Activated naive CD8-positive, alpha-beta T cell treated with anti-CD3 and anti-CD28 coated beads, Interleukin-2, amount 10 ng/mL, durations not matched to agents 7 days and 5 days (primary cell): ENCODE data around the gene BNC2. TPM values are rescaled to one million over a fixed set of nuclear protein-coding genes. Genes with fewer than 3 reads are reported as not detected.

ENCODE experiments used
- ATAC-seq: fragments of 150-1000 bp; cut with Tn5 transposase; one replicate; pipeline ENCODE4 v1.10.0; 2021; ENCODE audit warnings: low read depth, moderate library complexity
- POLR2A ChIA-PET: fragments of 350-600 bp; sonication (Branson Sonifier 250); formaldehyde crosslinking; loops from one replicate; lab custom pipeline; 2021; ENCODE audit warnings: antibody characterized with exemption; lab: Charles Lee
- DNase-seq: peaks from one replicate; pipeline ENCODE4 v3.0.0; 2021
- H3K27ac Mint-ChIP-seq: one replicate; pipeline ENCODE4 v1.8.0; 2022; ENCODE audit warnings: mild to moderate bottlenecking, mixed read lengths
- H3K27me3 Mint-ChIP-seq: one replicate; pipeline ENCODE4 v1.8.0; 2022; ENCODE audit warnings: mild to moderate bottlenecking, moderate library complexity, mixed read lengths
- H3K36me3 Mint-ChIP-seq: one replicate; pipeline ENCODE4 v1.8.0; 2021; ENCODE audit warnings: mild to moderate bottlenecking, mixed read lengths
- H3K4me1 Mint-ChIP-seq: one replicate; pipeline ENCODE4 v1.8.0; 2021; ENCODE audit warnings: mixed read lengths
- H3K4me3 Mint-ChIP-seq: one replicate; pipeline ENCODE4 v1.8.0; 2022; ENCODE audit warnings: mild to moderate bottlenecking, moderate library complexity, mixed read lengths
- H3K9me3 Mint-ChIP-seq: one replicate; pipeline ENCODE4 v1.8.0; 2021; ENCODE audit warnings: mixed read lengths
- total RNA-seq, 2 experiments: library from RNA; stranded (reverse); gene quantifications; one replicate each; pipeline ENCODE4 v1.2.3, GENCODE V29; 2021

The BNC2 gene
- total RNA-seq, 2 experiments from 2014 or later, result not detected

DNA sequence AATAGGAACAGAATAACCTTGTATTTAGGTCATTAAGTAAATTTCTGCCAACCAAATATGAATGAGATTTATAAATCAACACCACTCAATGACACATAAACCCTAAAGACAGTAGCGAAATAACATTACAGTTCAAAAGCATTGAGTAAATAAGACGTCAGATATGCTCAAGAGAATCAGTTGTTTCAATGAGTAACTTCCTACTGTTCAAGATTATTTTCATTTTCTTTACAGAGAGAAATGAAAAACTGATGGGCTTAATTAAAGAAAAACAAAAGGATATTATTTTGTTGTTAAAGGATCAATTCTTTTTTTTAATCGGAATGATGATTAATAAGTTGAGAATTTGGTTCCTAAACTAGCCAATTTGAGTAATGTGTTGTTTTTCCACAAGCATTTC is 150.1 kb downstream of the BNC2 start:
- no peaks in the 10 kb centered on the region for H3K36me3 Mint-ChIP-seq
- H3K27me3 Mint-ChIP-seq, result peaks cover 4% of the 10 kb centered on the region
- ATAC-seq (no peak), DNase-seq (no peak)
- no peak overlapping the region for H3K4me3 Mint-ChIP-seq
- POLR2A ChIA-PET, result no interaction called here
- no peak overlapping the region for H3K27ac Mint-ChIP-seq
- no peaks in the 10 kb centered on the region for H3K9me3 Mint-ChIP-seq
- no peaks in the 10 kb centered on the region for H3K4me1 Mint-ChIP-seq

DNA sequence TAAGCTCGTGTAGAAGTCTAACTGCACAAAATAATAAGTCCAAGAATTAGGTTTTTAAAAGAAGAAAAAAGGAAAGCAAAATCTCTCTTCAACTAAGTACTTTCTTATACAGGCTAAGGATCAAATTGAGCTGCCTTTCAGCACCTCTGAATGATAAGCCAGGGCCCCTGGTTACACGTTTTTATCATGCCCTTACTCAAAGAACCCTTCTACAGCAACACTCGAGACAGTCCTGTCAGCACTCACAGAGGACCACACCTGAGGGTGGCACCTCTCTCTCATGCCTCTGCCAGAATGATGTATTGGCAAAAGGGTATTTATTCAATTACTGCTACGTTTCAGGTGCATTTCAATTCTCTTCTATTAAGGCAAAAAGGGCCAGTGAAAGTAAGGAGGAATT is 150.5 kb downstream of the BNC2 start:
- Mint-ChIP-seq H3K9me3 (no peaks in the 10 kb centered on the region), H3K36me3 (no peaks in the 10 kb centered on the region), H3K4me1 (no peaks in the 10 kb centered on the region), H3K4me3 (no peak overlapping the region), H3K27ac (no peak overlapping the region), H3K27me3 (no peaks in the 10 kb centered on the region)
- POLR2A ChIA-PET, result no interaction called here
- DNase-seq (no peak), ATAC-seq (no peak)

DNA sequence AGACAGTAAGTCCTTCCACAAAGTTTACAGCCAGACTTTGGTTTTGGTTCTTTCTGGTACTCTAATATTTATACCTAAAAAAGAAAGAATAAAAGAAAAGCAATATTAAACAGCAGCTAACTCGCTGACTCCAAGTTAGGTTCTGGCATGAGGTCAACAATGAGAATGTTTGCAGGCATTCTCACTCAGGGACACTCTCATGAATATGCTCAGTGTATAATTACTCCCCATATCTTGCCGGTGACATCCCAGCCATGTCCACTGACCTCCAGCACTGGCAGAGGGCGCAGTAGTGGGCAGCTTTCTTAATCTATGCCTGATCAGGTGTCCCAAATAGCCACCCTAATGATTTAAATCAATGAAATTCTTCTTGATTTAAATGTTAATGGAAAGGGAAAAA is 151.5 kb downstream of the BNC2 start:
- ATAC-seq, result no peak
- Mint-ChIP-seq H3K4me3 (no peak overlapping the region), H3K9me3 (no peaks in the 10 kb centered on the region), H3K36me3 (no peaks in the 10 kb centered on the region), H3K27ac (no peak overlapping the region), H3K4me1 (no peaks in the 10 kb centered on the region), H3K27me3 (no peaks in the 10 kb centered on the region)
- no peak for DNase-seq
- POLR2A ChIA-PET, result no interaction called here

DNA sequence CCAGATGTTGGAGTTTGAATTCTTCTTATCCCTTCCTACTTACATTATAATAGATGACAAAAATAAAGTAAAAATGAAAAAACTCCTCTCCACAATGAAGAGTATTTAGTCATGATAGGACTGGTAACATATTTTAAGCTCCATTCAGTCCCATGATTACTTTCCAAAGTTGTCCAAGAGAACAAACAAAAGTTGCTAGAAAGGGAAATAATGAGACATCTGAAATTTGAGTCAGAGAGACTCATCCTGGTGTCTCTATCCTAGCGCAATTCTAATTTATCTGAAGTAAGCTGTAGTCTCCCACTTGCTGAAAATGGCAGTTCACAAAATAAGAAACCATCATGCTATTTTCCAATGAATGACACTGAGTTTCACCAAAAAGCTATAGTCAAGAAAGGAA is 152.2 kb downstream of the BNC2 start:
- Mint-ChIP-seq H3K9me3 (no peaks in the 10 kb centered on the region), H3K27ac (no peak overlapping the region), H3K4me1 (no peaks in the 10 kb centered on the region), H3K27me3 (no peaks in the 10 kb centered on the region), H3K36me3 (no peaks in the 10 kb centered on the region), H3K4me3 (no peak overlapping the region)
- POLR2A ChIA-PET, result no interaction called here
- ATAC-seq, result no peak
- no peak for DNase-seq

DNA sequence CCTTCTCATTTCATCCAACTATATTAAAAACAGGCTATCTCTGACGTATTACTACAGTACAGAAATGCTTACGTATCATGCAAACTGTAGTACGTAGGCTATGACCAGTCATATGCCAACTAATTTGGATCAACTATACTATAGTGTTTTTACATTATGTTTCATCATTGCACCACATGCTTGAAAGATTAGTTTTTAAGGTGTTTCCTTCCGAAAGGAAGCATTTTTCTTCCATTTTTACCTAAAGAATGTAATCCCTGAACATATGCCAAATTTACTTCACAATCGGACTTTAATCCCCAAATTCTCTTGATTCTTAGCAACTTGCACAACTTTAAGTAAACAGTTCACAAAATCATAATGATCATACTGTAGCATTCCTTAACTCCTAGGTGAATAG is 153.9 kb downstream of the BNC2 start:
- Mint-ChIP-seq H3K27ac (no peak overlapping the region), H3K9me3 (no peaks in the 10 kb centered on the region), H3K27me3 (no peaks in the 10 kb centered on the region), H3K4me3 (no peak overlapping the region), H3K36me3 (no peaks in the 10 kb centered on the region), H3K4me1 (no peaks in the 10 kb centered on the region)
- POLR2A ChIA-PET, result no interaction called here
- no peak for ATAC-seq
- DNase-seq, result no peak

DNA sequence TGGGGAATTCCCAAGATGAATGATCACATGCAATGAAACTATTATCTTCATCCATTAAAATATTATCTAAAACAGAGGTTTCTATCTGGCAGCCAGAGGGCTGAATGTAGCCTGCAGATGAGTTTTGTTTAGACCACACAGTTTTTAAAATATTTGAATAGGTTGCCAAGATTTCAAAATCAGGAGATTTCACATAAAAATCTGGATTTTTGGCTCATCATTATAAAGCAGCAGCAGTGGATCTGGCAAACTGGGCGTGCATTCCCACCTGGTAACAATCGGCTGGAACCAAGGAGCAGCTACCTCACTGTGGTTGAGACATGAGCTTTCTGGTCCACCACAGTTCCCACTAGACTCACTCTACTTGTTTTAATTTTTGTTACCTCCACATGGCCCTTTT is 155.1 kb downstream of the BNC2 start:
- H3K27me3 Mint-ChIP-seq, result no peaks in the 10 kb centered on the region
- no peaks in the 10 kb centered on the region for H3K36me3 Mint-ChIP-seq
- no peak for ATAC-seq
- H3K4me1 Mint-ChIP-seq, result no peaks in the 10 kb centered on the region
- H3K27ac Mint-ChIP-seq, result no peak overlapping the region
- POLR2A ChIA-PET, result no interaction called here
- no peak for DNase-seq
- H3K4me3 Mint-ChIP-seq, result no peak overlapping the region
- no peaks in the 10 kb centered on the region for H3K9me3 Mint-ChIP-seq

DNA sequence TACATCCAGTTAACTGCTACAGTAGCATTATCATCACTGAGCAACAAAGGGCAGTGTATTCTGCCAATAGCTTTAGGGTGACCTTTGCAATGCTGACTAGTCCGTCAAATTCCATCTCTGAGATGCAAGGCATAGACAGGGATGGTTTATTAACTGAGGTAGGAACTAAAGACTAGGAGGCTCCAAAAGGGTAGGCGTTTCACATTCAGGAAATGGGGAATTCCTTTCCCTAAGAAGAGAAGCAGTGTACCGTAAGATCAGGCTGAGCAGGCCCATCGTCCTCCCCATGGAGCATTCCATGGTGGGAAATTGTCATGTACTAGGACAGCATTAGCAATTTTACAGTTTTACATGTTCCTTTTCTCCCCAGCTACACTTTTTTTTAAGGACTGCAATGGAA is 157.7 kb downstream of the BNC2 start:
- Mint-ChIP-seq H3K27ac (no peak overlapping the region), H3K36me3 (no peaks in the 10 kb centered on the region), H3K4me3 (no peak overlapping the region), H3K27me3 (no peaks in the 10 kb centered on the region), H3K4me1 (peaks cover 2% of the 10 kb centered on the region), H3K9me3 (no peaks in the 10 kb centered on the region)
- ATAC-seq (no peak), DNase-seq (no peak)
- POLR2A ChIA-PET, result no interaction called here

DNA sequence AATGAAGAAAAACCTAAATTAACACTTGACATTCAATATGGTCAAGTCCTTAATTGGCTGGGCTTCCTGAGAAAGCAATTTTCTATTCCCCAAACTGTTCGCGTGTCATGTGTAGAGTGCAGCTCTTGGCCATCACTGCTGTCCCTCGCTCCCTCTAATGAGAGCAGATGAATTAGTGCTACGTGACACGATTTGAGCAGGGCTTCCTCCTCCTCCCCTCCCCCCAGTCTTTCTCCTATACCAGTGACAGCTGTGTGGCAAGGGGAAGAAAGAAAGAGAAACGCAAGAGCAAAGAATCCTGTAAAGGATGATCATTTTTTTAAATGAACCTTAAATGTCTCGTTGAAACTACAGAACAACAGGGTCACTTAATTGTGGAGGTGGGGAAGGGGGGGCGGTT is 159.6 kb downstream of the BNC2 start:
- peaks cover 2% of the 10 kb centered on the region for H3K4me1 Mint-ChIP-seq
- no peaks in the 10 kb centered on the region for H3K27me3 Mint-ChIP-seq
- no peak overlapping the region for H3K4me3 Mint-ChIP-seq
- no peak overlapping the region for H3K27ac Mint-ChIP-seq
- ATAC-seq (no peak), DNase-seq (no peak)
- H3K36me3 Mint-ChIP-seq, result no peaks in the 10 kb centered on the region
- POLR2A ChIA-PET, result no interaction called here
- no peaks in the 10 kb centered on the region for H3K9me3 Mint-ChIP-seq

DNA sequence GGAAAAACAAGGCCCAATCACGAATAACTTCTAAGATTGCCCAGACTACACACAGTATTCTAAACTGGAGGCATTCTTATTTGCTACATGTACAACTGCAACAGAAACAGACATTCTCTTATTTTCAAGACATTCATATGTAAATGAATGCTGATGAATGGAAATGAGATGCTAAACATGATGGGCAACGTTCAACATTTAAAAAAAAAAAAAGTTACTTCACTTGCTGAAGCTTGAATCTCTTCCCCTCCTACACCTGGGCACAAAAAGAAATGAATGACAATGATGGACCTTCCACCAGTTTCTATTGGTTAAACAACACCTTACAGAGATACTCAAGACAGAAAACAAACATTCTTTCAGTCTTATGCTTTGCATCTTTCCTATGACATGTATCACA is 160.5 kb downstream of the BNC2 start:
- no peaks in the 10 kb centered on the region for H3K27me3 Mint-ChIP-seq
- POLR2A ChIA-PET, result no interaction called here
- no peaks in the 10 kb centered on the region for H3K36me3 Mint-ChIP-seq
- H3K9me3 Mint-ChIP-seq, result no peaks in the 10 kb centered on the region
- H3K4me1 Mint-ChIP-seq, result peaks cover 2% of the 10 kb centered on the region
- no peak for DNase-seq
- H3K4me3 Mint-ChIP-seq, result no peak overlapping the region
- H3K27ac Mint-ChIP-seq, result no peak overlapping the region
- no peak for ATAC-seq

DNA sequence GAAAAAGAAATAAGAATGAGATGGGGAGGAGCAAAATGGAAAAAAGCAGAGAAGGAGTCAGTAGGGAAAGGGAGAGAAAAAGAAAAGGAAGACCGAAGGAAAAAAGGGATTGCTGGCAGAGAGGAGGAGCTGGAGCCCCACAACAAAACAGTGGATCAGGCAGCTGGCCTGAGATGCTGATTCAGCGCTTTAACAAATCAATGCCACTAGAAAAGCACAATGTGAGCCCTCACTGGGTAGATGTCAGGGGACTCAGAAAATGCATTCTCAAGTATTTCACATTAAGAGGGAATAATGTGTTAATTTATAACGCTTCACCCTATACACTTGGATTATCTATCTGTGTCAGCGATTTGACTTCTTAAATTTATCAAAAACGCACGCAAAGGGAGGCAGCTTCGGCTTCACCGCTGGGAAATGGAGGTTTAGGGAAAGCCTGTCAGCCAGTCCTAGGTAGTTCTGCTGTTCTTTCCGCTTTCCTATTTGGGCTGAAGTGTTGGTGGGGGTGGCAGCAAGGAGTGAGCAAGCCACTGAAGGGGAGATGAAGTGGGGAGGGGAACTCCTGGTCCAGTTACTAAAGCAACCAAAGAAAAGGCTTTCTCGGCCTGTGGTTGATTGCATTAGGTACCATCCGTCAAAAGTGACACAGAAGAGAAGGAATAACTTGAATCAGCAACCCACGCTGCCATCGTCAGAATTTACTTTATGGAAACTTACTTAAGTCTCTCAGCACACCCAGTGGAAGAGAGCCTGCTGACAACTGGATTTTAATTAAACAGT is 161.6 kb downstream of the BNC2 start:
- POLR2A ChIA-PET, result no interaction called here
- no peak overlapping the region for H3K4me3 Mint-ChIP-seq
- no peak for ATAC-seq
- H3K9me3 Mint-ChIP-seq, result no peaks in the 10 kb centered on the region
- peaks cover 2% of the 10 kb centered on the region for H3K4me1 Mint-ChIP-seq
- H3K27me3 Mint-ChIP-seq, result no peaks in the 10 kb centered on the region
- no peak for DNase-seq
- H3K27ac Mint-ChIP-seq, result no peak overlapping the region
- no peaks in the 10 kb centered on the region for H3K36me3 Mint-ChIP-seq

DNA sequence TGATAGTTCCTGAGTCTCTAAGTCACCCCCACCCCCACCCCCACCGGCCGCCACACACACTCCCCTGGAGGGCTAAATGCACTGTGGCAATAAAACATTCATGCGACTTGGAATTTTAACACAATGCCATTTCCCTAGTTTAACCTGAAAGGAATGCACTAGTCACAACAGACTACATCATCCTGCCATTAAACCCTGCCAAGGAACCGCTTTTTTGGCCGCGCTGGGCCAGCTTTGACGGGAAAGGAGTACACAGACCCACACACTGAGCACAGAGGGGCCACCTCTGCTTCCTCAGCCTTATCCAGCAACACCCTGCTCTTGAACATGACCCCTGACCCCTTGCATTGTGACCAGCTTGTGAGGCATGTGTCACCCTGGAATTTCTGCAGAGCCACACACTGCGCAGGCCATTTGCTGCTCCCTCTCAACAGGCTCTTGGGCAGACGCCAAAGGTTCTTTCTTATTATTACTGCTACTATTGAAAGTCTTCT is 165.3 kb downstream of the BNC2 start:
- DNase-seq (no peak), ATAC-seq (no peak)
- no peaks in the 10 kb centered on the region for H3K36me3 Mint-ChIP-seq
- peaks cover 2% of the 10 kb centered on the region for H3K4me1 Mint-ChIP-seq
- no peaks in the 10 kb centered on the region for H3K9me3 Mint-ChIP-seq
- H3K27ac Mint-ChIP-seq, result no peak overlapping the region
- POLR2A ChIA-PET, result no interaction called here
- no peak overlapping the region for H3K4me3 Mint-ChIP-seq
- no peaks in the 10 kb centered on the region for H3K27me3 Mint-ChIP-seq

DNA sequence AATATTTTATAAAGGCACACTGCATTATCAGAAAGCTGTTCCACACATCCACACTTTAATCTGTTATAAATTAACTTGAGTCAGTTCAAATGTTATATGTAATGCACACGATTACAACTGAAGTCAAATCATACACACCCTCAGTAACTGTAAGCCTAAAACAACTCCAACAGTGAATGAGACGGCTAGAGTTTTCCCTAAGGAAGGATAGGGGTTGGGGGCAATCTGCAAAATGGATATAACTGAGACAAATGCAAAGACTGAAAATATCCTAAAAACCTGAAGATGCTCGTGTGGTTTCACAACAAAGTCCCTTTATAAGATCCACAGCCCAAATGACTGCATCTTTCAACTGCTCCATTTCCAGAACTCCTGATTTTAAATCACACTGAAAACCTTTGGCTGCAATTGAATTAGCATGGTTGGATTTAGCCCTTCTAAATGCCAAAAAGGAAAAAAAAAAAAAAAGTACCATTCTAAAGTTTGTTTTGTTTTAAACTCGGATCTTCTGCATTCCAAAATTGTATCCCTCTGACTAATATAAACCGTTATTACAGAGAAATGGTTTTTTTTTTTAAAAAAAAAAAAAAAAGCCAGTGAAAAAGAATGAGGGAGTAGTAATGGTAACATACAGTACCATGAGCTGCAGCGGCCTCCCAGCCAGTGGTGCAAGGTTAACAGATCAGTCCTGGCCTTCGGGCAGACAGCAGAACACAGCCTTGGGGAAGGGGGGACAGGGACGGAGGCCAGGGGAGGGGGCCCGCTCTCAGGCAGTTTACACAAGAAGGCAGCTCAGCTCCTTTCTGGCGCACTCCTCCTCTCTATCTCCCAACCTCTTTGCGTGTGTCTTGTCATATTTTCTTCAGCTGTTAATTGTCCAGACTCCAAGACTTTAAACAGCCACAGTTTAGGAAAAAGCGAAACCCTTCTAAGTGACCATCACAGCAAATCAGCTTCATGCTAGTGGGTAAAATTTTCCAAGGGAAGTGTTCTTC is 166.1 kb downstream of the BNC2 start:
- Mint-ChIP-seq H3K4me3 (no peak overlapping the region), H3K27ac (no peak overlapping the region), H3K27me3 (no peaks in the 10 kb centered on the region), H3K4me1 (peaks cover 2% of the 10 kb centered on the region), H3K9me3 (no peaks in the 10 kb centered on the region), H3K36me3 (no peaks in the 10 kb centered on the region)
- DNase-seq (no peak), ATAC-seq (no peak)
- POLR2A ChIA-PET, result no interaction called here

DNA sequence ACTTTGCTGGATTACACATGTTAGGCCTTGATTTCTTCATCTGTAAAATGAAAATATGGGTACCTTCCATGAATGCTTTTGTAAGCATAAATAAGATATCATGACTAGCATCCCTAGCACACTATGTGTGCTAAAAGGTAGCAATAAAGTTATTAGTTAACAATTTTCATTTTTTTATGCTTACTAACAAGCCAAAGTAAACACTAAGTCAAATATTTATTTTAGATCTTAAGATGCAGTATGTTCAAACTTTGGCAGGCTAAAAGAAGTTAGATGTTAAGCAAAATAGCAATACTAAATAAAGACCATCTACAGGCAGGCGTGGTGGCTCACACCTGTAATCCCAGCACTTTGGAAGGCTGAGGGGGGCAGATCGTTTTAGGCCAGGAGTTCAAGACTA is 169.1 kb downstream of the BNC2 start:
- DNase-seq (no peak), ATAC-seq (no peak)
- Mint-ChIP-seq H3K4me1 (no peaks in the 10 kb centered on the region), H3K36me3 (no peaks in the 10 kb centered on the region), H3K27ac (no peak overlapping the region), H3K4me3 (no peak overlapping the region), H3K9me3 (no peaks in the 10 kb centered on the region), H3K27me3 (no peaks in the 10 kb centered on the region)
- POLR2A ChIA-PET, result no interaction called here

DNA sequence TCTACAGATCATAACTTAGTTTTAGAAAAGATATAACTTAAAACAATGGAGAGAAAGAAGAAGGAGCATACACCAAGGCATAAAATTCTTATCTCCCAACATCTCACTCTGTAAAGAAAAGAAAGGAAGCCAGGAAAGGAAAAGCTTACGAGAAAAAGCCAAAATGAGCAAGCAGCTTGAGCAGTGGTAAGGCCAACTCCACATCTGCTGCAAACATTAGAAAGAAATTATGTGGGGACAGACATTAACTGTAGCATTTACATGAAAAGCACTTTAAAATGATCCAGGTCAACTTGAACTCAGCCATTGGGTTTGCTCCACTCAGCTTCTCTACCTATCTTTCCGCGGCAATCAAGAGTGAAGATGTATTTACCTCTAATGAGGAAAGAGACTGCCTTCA is 176.9 kb downstream of the BNC2 start:
- no peak overlapping the region for H3K27ac Mint-ChIP-seq

More for the DNA sequence above, 176.9 kb downstream of the BNC2 start:
- DNase-seq (no peak), ATAC-seq (no peak)
- H3K9me3 Mint-ChIP-seq, result no peaks in the 10 kb centered on the region
- POLR2A ChIA-PET, result no interaction called here
- H3K4me3 Mint-ChIP-seq, result no peak overlapping the region
- no peaks in the 10 kb centered on the region for H3K4me1 Mint-ChIP-seq
- no peaks in the 10 kb centered on the region for H3K27me3 Mint-ChIP-seq
- no peaks in the 10 kb centered on the region for H3K36me3 Mint-ChIP-seq
